ENCODE measurements around the gene PKIG.

GRCh38 chr20:44597516-44597915 lies 15.1 kb downstream of the PKIG start:
- TF ChIP-seq CTCF (IDR thresholded peaks at IDR 0.05) (no peak), POLR2A (IDR thresholded peaks at IDR 0.05; ENCODE audit: low read depth) (no peak)

Data from esophagus muscularis mucosa (tissue), 3 donors.